Karpas-422 (cell line): ENCODE results near the gene PGR. TPM values are rescaled to one million over a fixed set of nuclear protein-coding genes. Genes with fewer than 3 reads are reported as not detected.

Experiments used
- DNase-seq: peaks from one replicate; pipeline ENCODE4 v3.0.0-alpha.2; 2015
- H2AFZ ChIP-seq: fragments of 200-600 bp; sonication (generic); 2 replicates; pipeline ENCODE4 v1.6.1; 2014; ENCODE audit warnings: antibody characterized with exemption, low read length, mixed read lengths
- H3K27ac ChIP-seq: fragments of 200-600 bp; sonication (generic); 2 replicates; pipeline ENCODE4 v1.5.1; 2014; ENCODE audit warnings: mild to moderate bottlenecking, low read length, moderate library complexity
- H3K27me3 ChIP-seq: fragments of 200-600 bp; sonication (generic); 2 replicates; pipeline ENCODE4 v1.6.1; 2014; ENCODE audit warnings: low read length, mixed read lengths
- H3K36me3 ChIP-seq: fragments of 200-600 bp; sonication (generic); 2 replicates; pipeline ENCODE4 v1.6.1; 2014; ENCODE audit warnings: low read length, mixed read lengths; ENCODE audit not compliant: insufficient read depth
- H3K4me1 ChIP-seq: fragments of 200-600 bp; sonication (generic); 2 replicates; pipeline ENCODE4 v1.6.1; 2014; ENCODE audit warnings: mild to moderate bottlenecking, low read length, mixed read lengths
- H3K4me2 ChIP-seq: fragments of 200-600 bp; sonication (generic); 2 replicates; pipeline ENCODE4 v1.6.1; 2014; ENCODE audit warnings: low read length, low read depth, mild to moderate bottlenecking; ENCODE audit not compliant: poor library complexity, severe bottlenecking
- H3K4me3 ChIP-seq: fragments of 200-600 bp; sonication (generic); 2 replicates; pipeline ENCODE4 v1.5.1; 2014; ENCODE audit warnings: mild to moderate bottlenecking, antibody characterized with exemption, low read length, mixed read lengths
- H3K79me2 ChIP-seq: fragments of 200-600 bp; sonication (generic); 2 replicates; pipeline ENCODE4 v1.6.1; 2014; ENCODE audit warnings: mild to moderate bottlenecking, low read length, mixed read lengths
- H3K9ac ChIP-seq: fragments of 200-600 bp; sonication (generic); 2 replicates; pipeline ENCODE4 v1.6.0; 2014; ENCODE audit warnings: low read length
- H3K9me2 ChIP-seq: fragments of 200-600 bp; sonication (generic), shearing (Covaris generic); replicated peaks from 2 replicates; pipeline ENCODE4 v1.6.0; 2014; ENCODE audit warnings: mild to moderate bottlenecking, low read length, moderate library complexity; ENCODE audit not compliant: insufficient read depth
- H3K9me3 ChIP-seq: fragments of 300-700, 200-600 bp; sonication (generic); 2 replicates; pipeline ENCODE4 v1.6.1; 2014; ENCODE audit warnings: low read length, mixed read lengths
- H4K20me1 ChIP-seq: fragments of 200-600 bp; sonication (generic); 2 replicates; pipeline ENCODE4 v1.6.1; 2014; ENCODE audit warnings: mild to moderate bottlenecking, antibody characterized with exemption, low read length, low read depth; ENCODE audit not compliant: insufficient read depth
- total RNA-seq: library from RNA; depleted of rRNA; stranded (reverse); fragments of >200 nt; shearing (Covaris generic); gene quantifications from 2 replicates; pipeline ENCODE4 v1.2.3, GENCODE V29; 2014; ENCODE audit warnings: low replicate concordance; rRNA removed

Gene PGR
- not detected in 2 replicates for total RNA-seq

DNA sequence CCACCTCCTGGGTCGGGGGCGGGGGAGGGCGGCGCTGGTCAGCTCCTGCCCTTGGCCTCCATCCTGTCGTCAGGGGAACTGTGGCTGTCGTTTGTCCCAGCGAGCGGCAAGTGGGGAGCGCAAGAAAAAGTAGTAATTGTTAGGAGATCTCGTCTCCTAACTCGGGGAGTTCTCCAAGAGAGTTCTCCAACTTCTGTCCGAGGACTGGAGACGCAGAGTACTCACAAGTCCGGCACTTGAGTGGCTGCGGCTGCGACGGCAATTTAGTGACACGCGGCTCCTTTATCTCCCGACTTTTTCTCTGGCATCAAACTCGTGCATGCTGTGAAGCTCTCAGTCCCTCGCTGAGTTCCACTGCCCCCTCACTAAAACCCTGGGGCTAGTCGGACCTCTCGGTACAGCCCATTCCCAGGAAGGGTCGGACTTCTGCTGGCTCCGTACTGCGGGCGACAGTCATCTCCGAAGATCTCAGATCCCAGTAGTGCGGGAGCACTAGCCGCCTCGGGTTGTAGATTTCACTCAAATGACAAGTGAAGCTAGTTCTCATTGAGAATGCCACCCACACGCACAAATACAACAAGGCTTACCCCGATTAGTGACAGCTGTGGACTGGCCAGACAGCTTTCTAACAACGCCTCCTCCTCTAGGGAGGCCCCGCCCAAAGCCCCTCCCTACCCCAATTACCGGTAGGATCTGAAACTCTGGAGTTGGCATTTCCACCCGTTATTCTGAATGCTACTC is at the start of gene PGR:
PGR (minus strand) TSS at position 611 of the 741 bp plus-strand sequence. CDS start 743 bp downstream, outside the sequence.
- no peak within 1 kb of the TSS for H2AFZ ChIP-seq
- no peaks in the 10 kb centered on the region for H4K20me1 ChIP-seq
- H3K4me2 ChIP-seq, result no peak within 1 kb of the TSS
- H3K36me3 ChIP-seq, result no peaks in the 10 kb centered on the region
- no peaks in the 10 kb centered on the region for H3K79me2 ChIP-seq
- no peaks in the 10 kb centered on the region for H3K4me1 ChIP-seq
- H3K4me3 ChIP-seq, result no peak within 1 kb of the TSS
- no peak for DNase-seq
- no peak within 1 kb of the TSS for H3K9ac ChIP-seq
- no peaks in the 10 kb centered on the region for H3K9me2 ChIP-seq
- peaks cover 65% of the 10 kb centered on the region for H3K9me3 ChIP-seq
- H3K27ac ChIP-seq, result no peak within 1 kb of the TSS
- no peaks in the 10 kb centered on the region for H3K27me3 ChIP-seq

DNA sequence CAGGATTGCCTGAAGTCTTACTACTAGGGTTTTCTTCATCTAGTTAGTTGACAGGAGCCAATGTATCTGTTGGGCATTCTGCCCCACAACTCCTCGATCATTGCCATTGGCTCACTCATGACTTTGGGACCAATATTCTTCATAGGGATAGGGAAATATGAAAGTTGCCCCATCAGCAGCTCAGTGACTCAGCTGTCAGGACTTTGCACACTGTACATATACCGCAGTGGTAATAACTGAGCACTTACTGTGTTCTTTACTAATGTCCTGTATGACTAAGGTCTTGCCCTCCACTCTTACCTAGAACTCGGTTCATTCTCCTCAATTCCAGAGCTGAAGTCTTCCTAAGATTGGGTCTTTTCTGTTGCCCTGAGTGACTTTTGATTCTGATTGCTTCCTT is 46.8 kb upstream of the PGR start:
- Histone ChIP-seq H3K9me2 (no peaks in the 10 kb centered on the region), H3K79me2 (no peaks in the 10 kb centered on the region), H3K4me3 (no peak overlapping the region), H3K36me3 (no peaks in the 10 kb centered on the region), H3K9ac (no peak overlapping the region), H2AFZ (no peak overlapping the region), H3K4me1 (no peaks in the 10 kb centered on the region), H3K4me2 (no peak overlapping the region), H3K27me3 (no peaks in the 10 kb centered on the region), H3K9me3 (peaks cover 84% of the 10 kb centered on the region), H3K27ac (no peak overlapping the region), H4K20me1 (no peaks in the 10 kb centered on the region)
- DNase-seq, result no peak

- Histone ChIP-seq H3K9me3 (peaks cover 81% of the 10 kb centered on the region), H3K27ac (no peak overlapping the region), H3K27me3 (no peaks in the 10 kb centered on the region), H3K4me1 (no peaks in the 10 kb centered on the region), H4K20me1 (no peaks in the 10 kb centered on the region), H3K9ac (no peak overlapping the region), H2AFZ (no peak overlapping the region), H3K79me2 (no peaks in the 10 kb centered on the region), H3K9me2 (no peaks in the 10 kb centered on the region), H3K36me3 (no peaks in the 10 kb centered on the region), H3K4me2 (no peak overlapping the region), H3K4me3 (no peak overlapping the region)
- DNase-seq, result no peak
Observed at GRCh38 chr11:101169944-101170343, 40.3 kb upstream of the PGR start.

DNA sequence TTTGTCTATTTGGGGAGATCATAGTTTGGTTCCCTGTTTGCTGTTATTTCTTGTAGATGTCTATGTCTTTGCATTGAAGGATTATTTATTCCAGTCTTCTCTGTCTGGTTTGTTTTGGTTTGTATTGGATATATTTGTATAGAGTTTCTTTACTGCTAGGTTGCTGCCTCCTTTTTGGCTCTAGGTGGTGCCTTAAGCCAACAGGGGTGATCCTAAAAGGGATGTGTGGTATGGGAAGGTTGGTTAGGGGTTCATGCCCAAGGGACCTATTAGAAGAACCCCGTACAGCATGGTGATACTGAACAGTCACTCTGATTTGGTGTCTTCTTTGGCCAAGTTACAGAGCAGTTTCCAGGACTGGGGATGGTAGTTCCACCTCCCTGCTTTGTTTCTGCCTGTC is 36.4 kb upstream of the PGR start:
- Histone ChIP-seq H3K9ac (no peak overlapping the region), H3K4me2 (no peak overlapping the region), H3K79me2 (no peaks in the 10 kb centered on the region), H2AFZ (no peak overlapping the region), H3K36me3 (no peaks in the 10 kb centered on the region), H4K20me1 (no peaks in the 10 kb centered on the region), H3K27me3 (no peaks in the 10 kb centered on the region), H3K4me3 (no peak overlapping the region), H3K9me2 (no peaks in the 10 kb centered on the region), H3K27ac (no peak overlapping the region), H3K9me3 (peaks cover 62% of the 10 kb centered on the region), H3K4me1 (no peaks in the 10 kb centered on the region)
- DNase-seq, result no peak

DNA sequence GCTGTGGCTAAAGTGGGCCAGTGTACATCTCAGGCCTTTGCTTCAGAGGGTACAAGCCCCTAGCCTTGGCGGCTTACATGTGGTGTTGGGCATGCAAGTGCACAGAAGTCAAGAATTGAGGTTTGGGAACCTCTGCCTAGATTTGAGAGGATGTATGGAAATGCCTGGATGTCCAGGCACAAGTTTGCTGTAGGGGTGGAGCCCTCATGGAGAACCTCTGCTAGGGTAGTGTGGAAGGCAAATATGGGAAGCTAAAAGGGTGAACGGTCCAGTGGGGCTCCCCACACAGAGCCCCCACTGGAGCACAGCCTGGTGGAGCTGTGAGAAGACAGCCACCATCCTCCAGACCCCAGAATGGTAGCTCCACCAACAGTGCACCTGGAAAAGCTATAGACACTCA is 28.5 kb upstream of the PGR start:
- H3K4me3 ChIP-seq, result no peak overlapping the region
- no peaks in the 10 kb centered on the region for H3K36me3 ChIP-seq
- peaks cover 65% of the 10 kb centered on the region for H3K9me3 ChIP-seq
- no peaks in the 10 kb centered on the region for H3K9me2 ChIP-seq
- no peaks in the 10 kb centered on the region for H3K4me1 ChIP-seq
- H3K27me3 ChIP-seq, result no peaks in the 10 kb centered on the region
- no peaks in the 10 kb centered on the region for H4K20me1 ChIP-seq
- H3K79me2 ChIP-seq, result no peaks in the 10 kb centered on the region
- no peak overlapping the region for H3K4me2 ChIP-seq
- no peak for DNase-seq
- H2AFZ ChIP-seq, result no peak overlapping the region
- no peak overlapping the region for H3K9ac ChIP-seq
- no peak overlapping the region for H3K27ac ChIP-seq

GRCh38 chr11:101138245-101138930 is 8.8 kb upstream of the PGR start:
- no peaks in the 10 kb centered on the region for H3K79me2 ChIP-seq
- no peak for DNase-seq
- no peaks in the 10 kb centered on the region for H4K20me1 ChIP-seq
- no peak overlapping the region for H3K4me2 ChIP-seq
- H3K9me2 ChIP-seq, result no peaks in the 10 kb centered on the region
- H3K27me3 ChIP-seq, result no peaks in the 10 kb centered on the region
- H3K4me3 ChIP-seq, result no peak overlapping the region
- H3K27ac ChIP-seq, result no peak overlapping the region
- H3K9ac ChIP-seq, result no peak overlapping the region
- no peak overlapping the region for H2AFZ ChIP-seq
- no peaks in the 10 kb centered on the region for H3K4me1 ChIP-seq
- peaks cover 66% of the 10 kb centered on the region for H3K9me3 ChIP-seq
- H3K36me3 ChIP-seq, result no peaks in the 10 kb centered on the region

DNA sequence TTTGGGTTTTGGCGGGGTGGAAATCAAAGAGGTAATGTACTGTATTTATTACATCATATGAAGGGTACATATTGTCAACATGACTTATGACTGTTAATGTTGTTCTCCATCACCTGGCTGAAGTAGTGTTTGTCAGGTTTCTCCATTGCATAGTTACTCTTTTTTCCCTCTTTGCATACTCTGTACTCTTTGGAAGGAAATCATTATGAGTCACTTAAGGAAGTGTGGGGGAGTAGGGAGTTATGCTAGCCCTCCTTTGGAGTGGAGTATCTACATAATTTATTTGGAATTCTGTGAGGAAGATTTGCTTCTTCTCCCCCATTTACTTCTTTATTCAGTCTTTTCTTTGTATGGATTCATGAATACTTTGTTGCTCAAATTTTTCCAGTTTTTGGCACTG is 3.6 kb upstream of the PGR start:
- Histone ChIP-seq H3K4me3 (no peak overlapping the region), H3K9ac (no peak overlapping the region), H3K79me2 (no peaks in the 10 kb centered on the region), H3K36me3 (no peaks in the 10 kb centered on the region), H3K4me2 (no peak overlapping the region), H3K27ac (no peak overlapping the region), H3K4me1 (no peaks in the 10 kb centered on the region), H3K9me3 (peaks cover 74% of the 10 kb centered on the region), H4K20me1 (no peaks in the 10 kb centered on the region), H2AFZ (no peak overlapping the region), H3K27me3 (no peaks in the 10 kb centered on the region), H3K9me2 (no peaks in the 10 kb centered on the region)
- no peak for DNase-seq

GRCh38 chr11:101128571-101129202 is 926 bp downstream of the PGR start:
- no peaks in the 10 kb centered on the region for H3K27me3 ChIP-seq
- H3K27ac ChIP-seq, result no peak overlapping the region
- peaks cover 63% of the 10 kb centered on the region for H3K9me3 ChIP-seq
- H3K9me2 ChIP-seq, result no peaks in the 10 kb centered on the region
- no peak overlapping the region for H3K4me2 ChIP-seq
- H3K4me1 ChIP-seq, result no peaks in the 10 kb centered on the region
- no peak overlapping the region for H2AFZ ChIP-seq
- H3K36me3 ChIP-seq, result no peaks in the 10 kb centered on the region
- no peak for DNase-seq
- H3K9ac ChIP-seq, result no peak overlapping the region
- no peaks in the 10 kb centered on the region for H4K20me1 ChIP-seq
- H3K4me3 ChIP-seq, result no peak overlapping the region
- no peaks in the 10 kb centered on the region for H3K79me2 ChIP-seq
